Activated CD8-positive, alpha-beta memory T cell treated with anti-CD3 and anti-CD28 coated beads, Interleukin-2, amount 10 ng/mL, durations not matched to agents 7 days and 5 days (primary cell): Measurements from ENCODE around the gene NCAN. TPM values are rescaled to one million over a fixed set of nuclear protein-coding genes. Genes with fewer than 3 reads are reported as not detected.

Experiments used
- total RNA-seq, 2 experiments: library from RNA; stranded (reverse); gene quantifications; one replicate each; pipeline ENCODE4 v1.2.3, GENCODE V29; 2021

Gene NCAN
- total RNA-seq, 2 experiments from 2014 or later: 0.05 TPM; not detected in 1

Other genes with a start within 250 kb of the NCAN start
- gene SUGP2, start 178.4 kb upstream of the NCAN start, total RNA-seq: 100 to 1,000 TPM; 126 to 192 TPM
- 10 to 100 TPM; 30.8 to 39.0 TPM for gene ARMC6, start 178.4 kb upstream of the NCAN start, total RNA-seq
- 10 to 100 TPM; 15.6 to 18.7 TPM for gene SLC25A42, start 148.0 kb upstream of the NCAN start, total RNA-seq
- 10 to 100 TPM; 22.0 to 25.1 TPM for gene TMEM161A, start 73.5 kb upstream of the NCAN start, total RNA-seq
- gene MEF2B, start 41.7 kb upstream of the NCAN start, total RNA-seq: 1 to 10 TPM; 3.2 to 7.2 TPM
- gene BORCS8, start 19.8 kb upstream of the NCAN start, total RNA-seq: 10 to 100 TPM; 33.1 to 34.8 TPM
- gene RFXANK, start 19.7 kb upstream of the NCAN start, total RNA-seq: 100 to 1,000 TPM; 110 to 121 TPM
- gene NR2C2AP, start 8.5 kb upstream of the NCAN start, total RNA-seq: 10 to 100 TPM; 32.8 to 33.0 TPM
- not detected for gene TM6SF2, start 61.3 kb downstream of the NCAN start, total RNA-seq
- gene SUGP1, start 108.6 kb downstream of the NCAN start, total RNA-seq: 10 to 100 TPM; 65.2 to 71.1 TPM
- 10 to 100 TPM; 80.6 to 82.4 TPM for gene MAU2, start 108.9 kb downstream of the NCAN start, total RNA-seq
- 100 to 1,000 TPM; 159 to 161 TPM for gene GATAD2A, start 193.7 kb downstream of the NCAN start, total RNA-seq